SK-N-SH (cell line): ENCODE results near the gene CCDC6.

Experiments used
- CTCF ChIP-seq: fragments of 200-600 bp; sonication (generic); IDR thresholded peaks from 2 replicates; pipeline ENCODE4 v1.6.1; 2017; ENCODE audit warnings: antibody characterized with exemption, mild to moderate bottlenecking, moderate library complexity
- EZH2phosphoT487 ChIP-seq: fragments of 200-600 bp; sonication (generic); IDR thresholded peaks from 2 replicates; pipeline ENCODE4 v1.6.1; 2017; ENCODE audit warnings: low read depth, mixed run types, mild to moderate bottlenecking, antibody characterized with exemption, moderate library complexity, borderline replicate concordance
- GATA2 ChIP-seq: sonication (generic); formaldehyde crosslinking; IDR thresholded peaks from 2 replicates; pipeline ENCODE4 v1.5.0; 2020; ENCODE audit warnings: mild to moderate bottlenecking, missing genetic modification reagents
- JUND ChIP-seq: IDR thresholded peaks from 2 replicates; pipeline ENCODE4 v1.4.0; 2012
- MAX ChIP-seq: IDR thresholded peaks from 2 replicates; pipeline ENCODE4 v1.4.0; 2012; ENCODE audit warnings: low read depth
- PBX3 ChIP-seq: IDR thresholded peaks from 2 replicates; pipeline ENCODE4; 2012
- POLR2AphosphoS5 ChIP-seq: IDR thresholded peaks from 2 replicates; pipeline ENCODE4 v1.6.1; 2012; ENCODE audit warnings: low read depth, low read length
- RAD21 ChIP-seq: IDR thresholded peaks from 2 replicates; pipeline ENCODE4 v1.6.1; 2012; ENCODE audit warnings: mild to moderate bottlenecking, low read length
- RFX5 ChIP-seq: IDR thresholded peaks from 2 replicates; pipeline ENCODE4 v1.6.1; 2012; ENCODE audit warnings: mild to moderate bottlenecking, improper control_type of control experiment, low read length
- SIN3A ChIP-seq: IDR thresholded peaks from 2 replicates; pipeline ENCODE4 v1.6.1; 2012; ENCODE audit warnings: low read depth, mild to moderate bottlenecking, low read length, moderate library complexity, borderline replicate concordance
- SMC3 ChIP-seq: IDR thresholded peaks from 2 replicates; pipeline ENCODE4 v1.6.1; 2012; ENCODE audit warnings: low read depth, low read length, improper control_type of control experiment
- TEAD4 ChIP-seq: IDR thresholded peaks from 2 replicates; pipeline ENCODE4 v1.4.0; 2012; ENCODE audit warnings: mild to moderate bottlenecking, borderline replicate concordance; ENCODE audit not compliant: insufficient read depth

GRCh38 chr10:59867590-59867989 is 38.8 kb downstream of the CCDC6 start:
- TF ChIP-seq POLR2AphosphoS5 (no peak), RAD21 (no peak), CTCF (no peak), SIN3A (no peak), TEAD4 (no peak), PBX3 (no peak), EZH2phosphoT487 (no peak), GATA2 (CRISPR knock-in tag) (no peak), RFX5 (no peak), MAX (no peak), SMC3 (no peak), JUND (no peak)
